Stimulated activated CD8-positive, alpha-beta memory T cell treated with anti-CD3 and anti-CD28 coated beads, Interleukin-2, amount 100 ng/mL, for 48 hours (primary cell): ENCODE measurements around the gene GOLGA6L9.
"Not testable (repeated sequence)": the region's sequence is repeated elsewhere in the genome, so short reads cannot be mapped to it uniquely, and the experiment has no call there.

Experiments
- DNase-seq, 2 donors: peaks; one replicate each; pipeline ENCODE4 v3.0.0-alpha.2; 2020; ENCODE audit warnings: low read depth in 2 of 2

The GOLGA6L9 gene

GRCh38 chr15:82429693-82430092 is at the start of gene GOLGA6L9:
Gene GOLGA6L9, plus strand, starts transcription at chr15:82429816. Its CDS starts 264 bp downstream, at chr15:82430080.
- DNase-seq: not testable (repeated sequence)

- not testable (repeated sequence) for DNase-seq
Measured at GRCh38 chr15:82381330-82381955, 48.2 kb upstream of the GOLGA6L9 start.

GRCh38 chr15:82387209-82387608 is 42.4 kb upstream of the GOLGA6L9 start:
- DNase-seq: not testable (repeated sequence)

GRCh38 chr15:82390152-82390551 is 39.5 kb upstream of the GOLGA6L9 start:
- DNase-seq: not testable (repeated sequence)

GRCh38 chr15:82392077-82392476 is 37.5 kb upstream of the GOLGA6L9 start:
- DNase-seq: not testable (repeated sequence)

- DNase-seq: no peak
Measured at GRCh38 chr15:82393671-82394070, 35.9 kb upstream of the GOLGA6L9 start.

- DNase-seq: not testable (repeated sequence)
Measured at GRCh38 chr15:82395788-82396187, 33.8 kb upstream of the GOLGA6L9 start.

- DNase-seq: no peak
Measured at GRCh38 chr15:82397817-82398216, 31.8 kb upstream of the GOLGA6L9 start.

GRCh38 chr15:82398785-82399184 is 30.8 kb upstream of the GOLGA6L9 start:
- no peak for DNase-seq

GRCh38 chr15:82399366-82400103 is 30.1 kb upstream of the GOLGA6L9 start:
- DNase-seq: not testable (repeated sequence)

- not testable (repeated sequence) for DNase-seq
Measured at GRCh38 chr15:82401918-82402317, 27.7 kb upstream of the GOLGA6L9 start.

GRCh38 chr15:82402341-82402740 is 27.3 kb upstream of the GOLGA6L9 start:
- not testable (repeated sequence) for DNase-seq

GRCh38 chr15:82406211-82406610 is 23.4 kb upstream of the GOLGA6L9 start:
- not testable (repeated sequence) for DNase-seq

GRCh38 chr15:82410306-82410705 is 19.3 kb upstream of the GOLGA6L9 start:
- DNase-seq: not testable (repeated sequence)

GRCh38 chr15:82411595-82411994 is 18.0 kb upstream of the GOLGA6L9 start:
- not testable (repeated sequence) for DNase-seq

GRCh38 chr15:82414525-82415191 is 15.0 kb upstream of the GOLGA6L9 start:
- DNase-seq: not testable (repeated sequence)

- not testable (repeated sequence) for DNase-seq
Measured at GRCh38 chr15:82420516-82420915, 9.1 kb upstream of the GOLGA6L9 start.

GRCh38 chr15:82420966-82421365 is 8.7 kb upstream of the GOLGA6L9 start:
- not testable (repeated sequence) for DNase-seq

GRCh38 chr15:82427117-82427516 is 2.5 kb upstream of the GOLGA6L9 start:
- DNase-seq: not testable (repeated sequence)

- DNase-seq: peak in 1 of 2 donors; percentile 1
Measured at GRCh38 chr15:82445420-82445819, 15.8 kb downstream of the GOLGA6L9 start.

- DNase-seq: not testable (repeated sequence)
Measured at GRCh38 chr15:82457336-82457735, 27.7 kb downstream of the GOLGA6L9 start.

GRCh38 chr15:82465629-82466028 is 36.0 kb downstream of the GOLGA6L9 start:
- DNase-seq: not testable (repeated sequence)
